ENCODE data around the gene NPDC1.

Gene NPDC1

GRCh38 chr9:137074657-137075274 lies 28.8 kb upstream of the NPDC1 start:
- TF ChIP-seq FOXP2 (optimal IDR thresholded peaks at IDR 0.05; ENCODE audit: borderline replicate concordance, extremely low read depth, extremely low read length, insufficient read depth) (no peak), REST (IDR thresholded peaks at IDR 0.05; ENCODE audit: insufficient read depth in 1 of 2, low read depth in 2 of 2, low read length in 2 of 2) (no peak), POLR2AphosphoS5 (IDR thresholded peaks at IDR 0.05; ENCODE audit: low read depth, low read length) (no peak), SIN3A (IDR thresholded peaks at IDR 0.05; ENCODE audit: borderline replicate concordance, insufficient read depth, low read length) (no peak), TAF1 (IDR thresholded peaks at IDR 0.05; ENCODE audit: borderline replicate concordance, insufficient read depth, low read length) (no peak)

DNA sequence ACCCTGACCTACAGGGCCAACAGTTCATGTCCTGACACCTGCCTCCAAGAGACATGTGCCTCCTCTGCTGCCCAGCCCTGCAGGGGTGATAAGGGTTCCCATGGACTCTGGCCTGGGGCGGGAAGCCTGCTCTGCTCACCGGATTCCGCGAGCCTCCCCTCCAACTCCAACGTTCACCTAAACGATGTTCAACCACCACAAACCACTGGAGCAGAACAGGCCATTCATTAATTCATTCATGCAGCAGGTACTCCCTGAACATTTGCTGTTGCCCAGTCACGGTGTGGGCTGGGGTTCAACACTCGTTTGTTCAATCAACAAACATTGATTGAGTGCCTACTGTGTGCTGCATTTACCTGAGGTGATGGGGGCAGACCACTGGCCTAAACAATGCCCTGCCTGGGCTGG lies 28.0 kb upstream of the NPDC1 start:
- TF ChIP-seq REST (IDR thresholded peaks at IDR 0.05; ENCODE audit: insufficient read depth in 1 of 2, low read depth in 2 of 2, low read length in 2 of 2), result no peak
- TF ChIP-seq POLR2AphosphoS5 (IDR thresholded peaks at IDR 0.05; ENCODE audit: low read depth, low read length), result no peak
- no peak for TF ChIP-seq FOXP2 (optimal IDR thresholded peaks at IDR 0.05; ENCODE audit: borderline replicate concordance, extremely low read depth, extremely low read length, insufficient read depth)
- TF ChIP-seq TAF1 (IDR thresholded peaks at IDR 0.05; ENCODE audit: borderline replicate concordance, insufficient read depth, low read length), result no peak
- no peak for TF ChIP-seq SIN3A (IDR thresholded peaks at IDR 0.05; ENCODE audit: borderline replicate concordance, insufficient read depth, low read length)

GRCh38 chr9:137071282-137071681 lies 25.3 kb upstream of the NPDC1 start:
- TF ChIP-seq POLR2AphosphoS5 (IDR thresholded peaks at IDR 0.05; ENCODE audit: low read depth, low read length) (no peak), FOXP2 (optimal IDR thresholded peaks at IDR 0.05; ENCODE audit: borderline replicate concordance, extremely low read depth, extremely low read length, insufficient read depth) (no peak), SIN3A (IDR thresholded peaks at IDR 0.05; ENCODE audit: borderline replicate concordance, insufficient read depth, low read length) (no peak), TAF1 (IDR thresholded peaks at IDR 0.05; ENCODE audit: borderline replicate concordance, insufficient read depth, low read length) (no peak), REST (IDR thresholded peaks at IDR 0.05; ENCODE audit: insufficient read depth in 1 of 2, low read depth in 2 of 2, low read length in 2 of 2) (no peak)

GRCh38 chr9:137070906-137071275 lies 24.9 kb upstream of the NPDC1 start:
- TF ChIP-seq SIN3A (IDR thresholded peaks at IDR 0.05; ENCODE audit: borderline replicate concordance, insufficient read depth, low read length), result no peak
- no peak for TF ChIP-seq POLR2AphosphoS5 (IDR thresholded peaks at IDR 0.05; ENCODE audit: low read depth, low read length)
- no peak for TF ChIP-seq REST (IDR thresholded peaks at IDR 0.05; ENCODE audit: insufficient read depth in 1 of 2, low read depth in 2 of 2, low read length in 2 of 2)
- no peak for TF ChIP-seq FOXP2 (optimal IDR thresholded peaks at IDR 0.05; ENCODE audit: borderline replicate concordance, extremely low read depth, extremely low read length, insufficient read depth)
